Measurements from ENCODE around the gene COQ4. TPM values are rescaled to one million over a fixed set of nuclear protein-coding genes. Genes with fewer than 3 reads are reported as not detected.

COQ4 gene
- total RNA-seq, 1 experiment from 2014 or later, result 19.1 TPM

GRCh38 chr9:128355451-128355850, 32.8 kb downstream of the COQ4 start:
- no peaks in the 10 kb centered on the region for H3K36me3 ChIP-seq (ENCODE audit: control insufficient read depth, insufficient read depth, low read length)
- in situ Hi-C loops (cut with HindIII; ENCODE audit: low pct_unique_long_range_greater_than_20kb, low sequenced_read_pairs), result no loop called here
- no peak overlapping the region for H3K4me3 ChIP-seq (ENCODE audit: low read depth in 2 of 2, low read length in 2 of 2)
- no peak for DNase-seq (ENCODE audit: low read depth, low spot score)
- no TSS peak for BruUV-seq (replicated peaks)
- CTCF ChIA-PET, result no interaction called here
- intact Hi-C loops (cut with micrococcal nuclease; ENCODE audit: unreplicated experiment), result no loop called here
- ATAC-seq, result no peak
- TF ChIP-seq CTCF (IDR thresholded peaks at IDR 0.05) (no peak), REST (IDR thresholded peaks at IDR 0.05; ENCODE audit: insufficient read depth in 1 of 2, low read depth in 2 of 2, low read length in 1 of 2) (no peak), SIN3A (IDR thresholded peaks at IDR 0.05; ENCODE audit: borderline replicate concordance, insufficient read depth, low read depth, low read length) (no peak), POLR2AphosphoS5 (IDR thresholded peaks at IDR 0.05; ENCODE audit: low read depth, low read length) (no peak), TCF7L2 (IDR thresholded peaks at IDR 0.05; ENCODE audit: low read depth, low read length) (no peak)
- no peaks in the 10 kb centered on the region for H3K27me3 ChIP-seq (ENCODE audit: control insufficient read depth, insufficient read depth, low read length)
- no peaks in the 10 kb centered on the region for H3K9me3 ChIP-seq (ENCODE audit: control insufficient read depth, insufficient read depth, low read depth, low read length)
- no peak overlapping the region for H3K27ac ChIP-seq (ENCODE audit: low read length)
- no peaks in the 10 kb centered on the region; the same call in 1 of the 2 replicates for H3K4me1 ChIP-seq (ENCODE audit: control insufficient read depth, insufficient read depth, low read length)
- POLR2A ChIA-PET, result no interaction called here

- ChIA-PET CTCF (no interaction called here), POLR2A (no interaction called here)
- intact Hi-C loops (cut with micrococcal nuclease; ENCODE audit: unreplicated experiment) (no loop called here), in situ Hi-C loops (cut with HindIII; ENCODE audit: low pct_unique_long_range_greater_than_20kb, low sequenced_read_pairs) (no loop called here)
- no TSS peak for BruUV-seq (replicated peaks)
- peaks cover 3% of the 10 kb centered on the region; the same call in 1 of the 2 replicates for H3K4me1 ChIP-seq (ENCODE audit: control insufficient read depth, insufficient read depth, low read length)
- no peak overlapping the region for H3K4me3 ChIP-seq (ENCODE audit: low read depth in 2 of 2, low read length in 2 of 2)
- ATAC-seq (no peak), DNase-seq (ENCODE audit: low read depth, low spot score) (no peak)
- H3K27me3 ChIP-seq (ENCODE audit: control insufficient read depth, insufficient read depth, low read length), result no peaks in the 10 kb centered on the region
- no peaks in the 10 kb centered on the region for H3K36me3 ChIP-seq (ENCODE audit: control insufficient read depth, insufficient read depth, low read length)
- TF ChIP-seq REST (IDR thresholded peaks at IDR 0.05; ENCODE audit: insufficient read depth in 1 of 2, low read depth in 2 of 2, low read length in 1 of 2) (no peak), POLR2AphosphoS5 (IDR thresholded peaks at IDR 0.05; ENCODE audit: low read depth, low read length) (no peak), TCF7L2 (IDR thresholded peaks at IDR 0.05; ENCODE audit: low read depth, low read length) (no peak), CTCF (IDR thresholded peaks at IDR 0.05) (no peak), SIN3A (IDR thresholded peaks at IDR 0.05; ENCODE audit: borderline replicate concordance, insufficient read depth, low read depth, low read length) (no peak)
- no peaks in the 10 kb centered on the region for H3K9me3 ChIP-seq (ENCODE audit: control insufficient read depth, insufficient read depth, low read depth, low read length)
- no peak overlapping the region for H3K27ac ChIP-seq (ENCODE audit: low read length)
Observed at GRCh38 chr9:128358090-128358489, 35.5 kb downstream of the COQ4 start.

Measured in Panc1 (cell line).